Fibroblast of skin of abdomen (primary cell): Measurements from ENCODE around the gene PMM1.

ENCODE experiments used
- DNase-seq: peaks from one replicate; pipeline ENCODE4 v3.0.0-alpha.2; 2013

PMM1 gene

DNA sequence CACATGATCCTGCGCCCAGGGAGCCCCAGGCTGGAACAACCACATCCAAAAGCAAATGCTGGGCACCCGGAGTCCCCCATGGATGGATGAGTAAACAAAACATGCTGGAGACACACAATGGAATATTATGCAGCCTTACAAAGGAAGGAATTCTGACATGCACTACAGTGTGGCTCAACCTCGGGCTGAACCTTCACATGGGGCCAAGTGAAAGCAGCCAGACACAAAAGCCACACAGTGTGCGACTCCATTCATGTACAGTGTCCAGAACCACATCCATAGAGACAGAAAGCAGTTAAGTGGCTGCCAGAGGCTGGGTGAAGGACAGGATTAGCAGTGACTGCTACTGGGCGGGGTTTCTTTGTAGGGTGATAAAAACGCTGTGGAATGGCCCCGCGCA, 55.4 kb downstream of the PMM1 start:
- no peak for DNase-seq

DNA sequence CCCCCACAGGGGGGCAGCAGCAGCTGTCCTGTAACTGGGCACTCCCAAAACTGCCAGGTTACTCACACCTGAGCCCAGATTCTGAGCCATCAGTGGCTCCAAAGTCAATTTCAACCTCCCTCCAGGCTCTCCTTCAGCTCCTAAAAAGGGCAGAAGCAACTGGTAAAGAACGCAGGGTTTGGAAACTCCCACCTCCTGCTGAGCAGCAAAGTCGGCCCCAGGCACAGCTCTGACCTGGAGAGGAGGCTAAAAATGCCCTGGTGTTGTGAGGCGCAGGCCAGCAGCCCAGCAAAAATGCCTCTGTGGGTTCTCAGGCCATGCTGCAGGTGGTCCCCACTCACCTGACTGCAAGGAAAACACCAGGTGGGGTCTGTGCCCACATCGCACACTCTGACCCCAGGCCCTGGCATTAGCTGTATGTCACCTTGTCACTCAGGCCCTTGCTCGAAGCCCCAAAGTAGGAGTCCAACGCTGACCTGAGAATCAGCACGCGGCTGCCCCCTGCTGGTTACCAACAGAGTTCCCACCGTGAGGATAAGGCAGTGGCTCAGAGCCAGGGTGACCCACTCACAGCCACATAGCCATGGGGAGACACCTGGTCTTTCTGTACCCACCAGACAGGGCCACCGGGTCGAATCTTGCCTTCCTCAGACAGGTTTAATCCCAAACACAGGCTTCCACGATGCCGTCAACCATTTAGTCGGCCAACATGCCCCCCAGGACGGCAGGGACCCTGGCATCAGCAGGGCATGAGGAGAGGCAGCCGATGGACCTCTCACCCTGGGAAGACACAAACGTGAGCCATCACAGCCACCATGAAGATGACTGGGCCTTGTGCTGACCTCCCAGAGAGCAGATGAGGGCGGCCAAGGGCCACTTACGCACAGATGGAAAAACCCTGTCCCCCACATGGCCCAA, 56.5 kb downstream of the PMM1 start:
- DNase-seq, result peak; percentile 44

DNA sequence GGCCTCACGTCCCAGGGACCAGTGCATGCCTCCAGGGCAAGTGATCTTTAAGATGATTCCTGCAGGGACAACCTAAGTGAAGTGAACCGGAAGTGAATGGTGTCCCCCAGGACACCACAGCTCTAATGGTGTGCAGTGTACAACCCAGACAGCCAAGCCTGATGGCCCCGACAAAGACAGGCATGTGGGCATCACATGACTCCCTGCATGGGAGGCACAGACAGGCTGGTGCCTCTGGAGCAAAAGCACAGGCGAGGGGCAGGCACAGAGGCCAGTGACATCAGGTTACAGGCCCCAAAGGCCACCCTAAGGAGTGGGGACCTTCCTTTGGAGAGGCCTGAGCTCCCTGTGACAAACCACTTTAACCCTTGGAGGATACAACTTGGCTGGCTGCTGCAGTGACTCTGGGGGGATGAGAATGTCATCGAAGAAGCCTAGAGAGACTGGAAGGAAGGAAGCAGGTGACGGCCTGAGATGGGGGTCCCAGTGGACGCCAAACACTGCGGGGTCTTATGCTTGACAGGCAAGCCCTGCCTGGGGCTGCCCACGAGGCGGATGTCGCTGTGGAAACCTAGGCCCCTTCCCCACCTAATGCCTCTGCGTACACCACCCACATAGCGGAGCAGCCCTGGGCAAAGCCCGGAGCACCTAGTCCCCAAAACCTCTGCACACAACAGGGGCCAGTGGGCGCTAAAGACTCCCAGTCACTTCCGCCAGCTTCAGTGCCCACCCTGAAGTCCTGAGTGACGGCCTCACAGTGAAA, 57.7 kb downstream of the PMM1 start:
- no peak for DNase-seq

DNA sequence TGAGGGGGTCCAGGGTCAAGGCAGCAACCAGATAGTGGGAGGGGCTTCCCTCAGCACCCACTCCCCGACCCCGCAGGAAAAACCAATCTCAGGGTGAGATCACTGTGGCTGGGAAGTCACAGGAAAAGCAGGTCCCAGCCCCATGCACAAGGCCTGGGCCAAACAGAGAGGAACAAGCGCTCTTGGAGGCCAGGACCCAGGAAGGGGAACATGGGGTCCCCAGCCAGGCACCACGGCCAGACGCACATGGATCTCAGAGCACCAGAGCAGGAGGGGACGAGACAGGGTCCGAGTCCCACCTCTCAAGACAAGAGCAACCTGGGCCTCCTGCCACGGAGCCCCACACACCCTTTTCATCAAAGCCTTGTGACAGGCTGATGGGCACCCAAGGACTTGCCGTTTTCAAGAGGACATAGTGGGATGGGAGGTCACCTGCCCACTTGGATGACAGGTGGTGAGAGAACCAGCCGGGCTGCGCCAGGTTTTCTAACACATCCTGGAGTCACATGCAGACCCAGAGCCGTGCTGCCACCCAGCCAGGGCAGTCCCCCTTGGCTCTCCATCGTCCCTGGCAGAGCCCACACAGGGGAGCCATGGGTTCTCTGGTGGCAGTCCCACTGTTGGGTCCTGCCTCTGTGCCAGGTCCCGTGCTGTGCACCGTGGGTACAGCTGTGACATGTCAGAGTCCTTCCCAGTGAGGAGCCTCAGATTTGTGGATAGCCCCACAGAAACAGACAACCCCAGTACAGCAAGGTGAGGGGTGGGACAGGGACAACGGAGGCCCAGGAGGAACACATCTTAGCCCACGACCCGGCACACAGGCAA, 58.5 kb downstream of the PMM1 start:
- no peak for DNase-seq

DNA sequence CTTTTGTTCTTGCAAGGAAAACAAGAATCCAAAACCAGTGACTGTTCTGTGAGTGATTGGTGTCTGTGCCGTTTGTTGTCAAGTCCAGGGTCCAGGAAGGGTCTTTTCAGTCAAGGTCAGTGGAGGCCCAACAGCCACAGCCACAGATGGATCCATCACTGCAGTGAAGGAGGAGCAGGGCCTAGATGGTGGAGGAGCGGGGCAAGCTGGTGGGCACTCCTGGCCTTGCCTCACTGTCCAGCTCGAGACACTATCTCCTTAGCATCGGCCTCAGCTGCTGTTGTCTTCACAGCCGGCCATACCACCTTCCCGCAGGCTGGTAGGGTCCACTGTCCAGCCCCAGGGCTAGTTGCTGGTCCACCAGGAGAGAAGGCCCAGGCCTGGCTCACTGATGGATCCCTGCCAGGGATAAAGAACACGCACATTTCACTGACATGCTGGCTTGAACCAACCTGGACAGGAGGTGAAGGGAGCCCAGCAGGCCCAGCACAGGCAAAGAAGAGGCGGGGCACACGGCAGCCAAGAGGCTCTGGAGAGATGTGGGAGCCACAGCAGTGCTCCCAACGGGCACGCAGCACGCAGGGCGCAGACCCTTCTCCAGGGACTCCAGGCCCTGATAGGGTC, 60.6 kb downstream of the PMM1 start:
- no peak for DNase-seq

DNA sequence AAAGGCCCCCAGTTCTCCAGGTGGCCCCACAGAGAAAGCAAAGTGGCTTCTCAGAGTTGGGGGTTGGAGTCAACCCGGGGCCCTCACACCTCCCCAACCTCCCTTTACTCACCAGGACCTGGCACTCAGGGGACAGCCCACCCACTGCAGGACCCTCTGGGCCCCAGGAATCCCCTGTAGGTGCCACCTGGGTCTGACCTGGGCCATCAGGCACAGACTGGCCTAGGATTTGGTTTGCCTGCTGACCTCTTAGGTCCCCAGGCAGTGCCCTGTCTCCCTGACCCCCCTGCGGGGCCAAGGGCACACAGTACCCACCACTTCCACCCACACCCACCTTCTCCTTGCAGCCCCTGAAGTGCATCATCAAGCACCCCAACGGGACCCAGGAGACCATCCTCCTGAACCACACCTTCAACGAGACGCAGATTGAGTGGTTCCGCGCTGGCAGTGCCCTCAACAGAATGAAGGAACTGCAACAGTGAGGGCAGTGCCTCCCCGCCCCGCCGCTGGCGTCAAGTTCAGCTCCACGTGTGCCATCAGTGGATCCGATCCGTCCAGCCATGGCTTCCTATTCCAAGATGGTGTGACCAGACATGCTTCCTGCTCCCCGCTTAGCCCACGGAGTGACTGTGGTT, 61.4 kb downstream of the PMM1 start:
- DNase-seq, result no peak
